H1 (cell line): Measurements from ENCODE around the gene DNAJB7. TPM values are rescaled to one million over a fixed set of nuclear protein-coding genes. Genes with fewer than 3 reads are reported as not detected.

ENCODE experiments used
- SAP30 ChIP-seq: fragments of 300-600 bp; sonication (generic); IDR thresholded peaks from 2 replicates; pipeline ENCODE4 v1.7.1; 2012; ENCODE audit warnings: low read length, moderate library complexity, mild to moderate bottlenecking, inconsistent platforms; ENCODE audit not compliant: insufficient read depth, insufficient replicate concordance
- polyA plus RNA-seq, 7 experiments: library from polyadenylated mRNA; depleted of rRNA in 3 of 7; stranded (reverse) in 5 of 7; unstranded in 2 of 7; fragments of >200 nt in 5 of 7; fragments of 200-250 nt in 2 of 7; gene quantifications; 1 replicate in 5 of 7; 2 replicates in 1 of 7; 4 replicates in 1 of 7; pipeline versions ENCODE4 v1.2.1 to v1.2.3, GENCODE V29; 2011 to 2013; ENCODE audit warnings: missing spikeins in 2 of 7, mixed read lengths in 2 of 7
- total RNA-seq: library from RNA; stranded (reverse); fragmentation: NEBNext Ultra II Directional; extraction: Animal tissue kit (Norgen Biotek cat#: 25700); gene quantifications from 2 replicates; pipeline ENCODE4 v1.2.1, GENCODE V29; 2021

The DNAJB7 gene
- total and polyA plus RNA-seq, 2 of the 8 experiments (the other 6 are each of a cell fraction or from before 2014, with no cell fraction given), result not detected

DNA sequence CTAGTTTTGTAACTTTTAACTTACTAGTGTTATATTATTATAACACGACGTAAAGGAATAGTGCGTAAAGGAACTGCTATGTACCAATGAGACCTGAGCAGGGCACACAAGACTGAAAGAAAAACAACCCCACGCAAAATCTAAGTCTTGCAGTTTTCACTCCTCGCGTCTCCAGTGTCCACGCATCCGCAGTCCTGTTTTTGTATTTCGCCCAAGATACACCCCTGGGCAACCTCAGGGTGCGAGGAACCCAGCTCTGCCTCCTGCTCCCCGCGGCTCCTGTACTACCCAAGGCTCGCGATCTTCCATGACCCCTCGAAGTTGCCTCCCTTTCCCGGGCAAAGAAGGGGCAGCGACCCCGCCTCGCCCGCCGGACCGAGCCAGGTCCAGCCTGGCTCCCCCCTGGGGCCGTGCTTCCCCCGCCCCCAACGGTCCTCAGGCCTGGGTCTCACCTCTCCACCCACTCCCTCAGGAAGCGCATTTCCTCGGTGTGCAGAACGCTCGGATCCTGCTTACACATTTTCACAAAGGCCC is 5.9 kb downstream of the DNAJB7 start (continued):
- no peak for TF ChIP-seq SAP30
